GM12878 (cell line): ENCODE measurements around the gene PLEKHF1. TPM values are rescaled to one million over a fixed set of nuclear protein-coding genes. Genes with fewer than 3 reads are reported as not detected.

Experiments
- CHD2 ChIP-seq: IDR thresholded peaks from 2 replicates; pipeline ENCODE4 v1.6.1; 2011; ENCODE audit warnings: low read depth, low read length, improper control_type of control experiment, borderline replicate concordance
- CHD4 ChIP-seq: fragments of 200-600 bp; sonication (generic); IDR thresholded peaks from 2 replicates; pipeline ENCODE4 v1.6.1; 2016; ENCODE audit warnings: mild to moderate bottlenecking
- FOS ChIP-seq: IDR thresholded peaks from 3 replicates; pipeline ENCODE4 v1.6.1; 2011; ENCODE audit warnings: borderline replicate concordance; ENCODE audit not compliant: insufficient read length; ENCODE audit errors: extremely low read depth
- GATAD2B ChIP-seq: fragments of 450-650 bp; conservative IDR thresholded peaks from 2 replicates; pipeline ENCODE4 v1.6.1; 2017; ENCODE audit warnings: low read depth, mild to moderate bottlenecking, moderate library complexity
- HDAC2 ChIP-seq: fragments of 200-600 bp; sonication (generic); IDR thresholded peaks from 2 replicates; pipeline ENCODE4 v1.6.1; 2017
- KDM1A ChIP-seq: fragments of 200-600 bp; sonication (generic); IDR thresholded peaks from 2 replicates; pipeline ENCODE4 v1.6.1; 2016; ENCODE audit warnings: borderline replicate concordance
- KLF5 ChIP-seq: fragments of 450-650 bp; IDR thresholded peaks from 2 replicates; pipeline ENCODE4 v1.6.1; 2014; ENCODE audit warnings: mild to moderate bottlenecking; ENCODE audit not compliant: partially characterized antibody
- MTA2 ChIP-seq: fragments of 450-650 bp; IDR thresholded peaks from 2 replicates; pipeline ENCODE4 v1.6.1; 2016; ENCODE audit warnings: low read depth, mild to moderate bottlenecking, moderate library complexity
- POLR2AphosphoS2 ChIP-seq: IDR thresholded peaks from 2 replicates; pipeline ENCODE4 v1.6.1; 2011; ENCODE audit warnings: low read depth, mild to moderate bottlenecking, low read length, improper control_type of control experiment, moderate library complexity
- POLR2AphosphoS5 ChIP-seq: IDR thresholded peaks from 2 replicates; pipeline ENCODE4 v1.6.1; 2011; ENCODE audit warnings: mild to moderate bottlenecking, low read length, inconsistent platforms
- SRF ChIP-seq, 2 experiments: IDR thresholded peaks; 2 replicates each; pipeline ENCODE4 v1.6.1; 2011; ENCODE audit warnings: low read depth in 2 of 2, low read length in 2 of 2, mild to moderate bottlenecking in 1 of 2, moderate library complexity in 1 of 2
- TCF3 ChIP-seq: IDR thresholded peaks from 2 replicates; pipeline ENCODE4 v1.6.1; 2012; ENCODE audit warnings: low read depth, mild to moderate bottlenecking, low read length, borderline replicate concordance; ENCODE audit not compliant: insufficient read depth
- ZNF274 ChIP-seq: IDR thresholded peaks from one replicate; pipeline ENCODE4 v1.8.0; 2011; ENCODE audit not compliant: insufficient read length, insufficient read depth
- polyA plus RNA-seq, 11 experiments: library from polyadenylated mRNA; depleted of rRNA in 4 of 11; unstranded in 6 of 11; stranded (reverse) in 5 of 11; fragments of >200 nt; fragmentation: Nextera tagmentation in 4 of 11; fragmentation: Illumina TruSeq in 1 of 11; extraction: Ambion mirVana in 4 of 11; extraction: Trizol in 1 of 11; gene quantifications; 1 replicate in 1 of 11; 2 replicates in 10 of 11; pipeline versions ENCODE4 v1.2.1 to v1.2.3, GENCODE V29; 2011 to 2016; ENCODE audit warnings: inconsistent platforms in 2 of 11, missing spikeins in 2 of 11, low read depth in 1 of 11
- total RNA-seq, 4 experiments: library from RNA; depleted of rRNA in 3 of 4; stranded (reverse); fragments of >200 nt in 3 of 4; fragmentation: Illumina TruSeq in 1 of 4; extraction: Trizol in 1 of 4; gene quantifications; 2 replicates each; pipeline versions ENCODE4 v1.2.1 to v1.2.3, GENCODE V29; 2013 to 2021

Gene PLEKHF1
- total and polyA plus RNA-seq, 10 of the 15 experiments (the other 5 are each of a cell fraction or from before 2014, with no cell fraction given) = 0.10 to 20.3 (median 15.3) TPM

GRCh38 chr19:29665826-29666577, 741 bp downstream of the PLEKHF1 start (continued):
- TF ChIP-seq CHD2 (no peak), KLF5 (no peak), ZNF274 (no peak), HDAC2 (no peak), FOS (no peak), CHD4 (no peak), TCF3 (0 out of 2 replicates have a peak, but pooled peaks have one; percentile 48), POLR2AphosphoS5 (0 out of 2 replicates have a peak, but pooled peaks have one; percentile 30), SRF (IDR thresholded peaks at IDR 0.05; ENCODE audit: low read depth in 2 of 2, low read length in 2 of 2) (no peak), GATAD2B (no peak), MTA2 (no peak), POLR2AphosphoS2 (no peak), KDM1A (no peak)
